ENCODE data around the gene RTP3.

RTP3 gene

DNA sequence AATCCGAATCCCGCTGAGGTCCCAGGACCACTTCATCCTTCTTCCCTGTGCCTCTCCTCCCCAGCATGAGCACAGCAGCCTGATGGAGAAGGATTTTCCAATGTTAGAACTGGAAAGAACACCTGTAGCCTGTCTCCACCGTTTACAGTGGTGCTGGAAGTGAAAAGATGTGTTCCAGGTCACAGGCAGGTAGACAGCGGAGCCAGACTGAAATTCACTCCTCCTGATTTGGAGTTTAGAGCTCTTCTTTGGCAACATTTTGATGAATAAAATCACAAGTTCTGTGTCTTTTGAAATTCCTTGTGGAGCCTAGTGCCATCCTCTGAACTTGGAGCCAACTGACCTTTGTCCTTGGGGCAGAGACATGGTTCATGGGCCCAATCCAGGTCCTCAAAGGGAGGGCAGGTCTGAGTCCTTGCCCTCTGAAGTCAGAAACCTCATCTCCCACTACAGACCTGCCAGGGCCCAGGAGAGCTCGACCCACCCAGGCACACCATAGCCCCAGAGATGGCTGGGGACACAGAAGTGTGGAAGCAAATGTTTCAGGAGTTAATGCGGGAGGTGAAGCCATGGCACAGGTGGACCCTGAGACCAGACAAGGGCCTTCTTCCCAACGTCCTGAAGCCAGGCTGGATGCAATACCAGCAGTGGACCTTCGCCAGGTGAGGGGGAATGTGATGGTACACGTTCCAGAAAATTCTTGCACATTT is at the start of gene RTP3:
Gene RTP3, plus strand, starts transcription at position 421 of the 710 bp plus-strand sequence. Its CDS starts 87 bp downstream, at position 508.
- DNase-seq = no peak

DNA sequence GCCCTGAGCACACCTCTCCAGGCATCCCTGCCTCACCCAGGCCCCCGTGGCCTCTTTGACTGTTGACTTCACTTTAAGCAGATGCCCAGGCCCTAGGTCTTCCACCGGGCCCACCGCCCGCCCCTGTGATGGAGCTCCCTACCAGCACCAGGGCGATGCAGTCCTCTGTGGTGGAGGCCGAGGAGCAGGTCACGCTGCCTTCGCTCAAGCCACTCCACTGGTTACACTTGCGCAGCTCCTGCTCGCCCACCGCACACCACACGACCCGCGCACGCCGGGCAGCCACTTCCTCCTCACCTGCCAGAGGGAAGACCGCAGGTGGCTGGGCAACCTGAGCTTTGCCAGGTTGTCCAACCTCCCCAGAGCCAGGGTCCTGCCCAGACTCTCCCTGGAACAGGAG is 49.1 kb upstream of the RTP3 start:
- no peak for DNase-seq

DNA sequence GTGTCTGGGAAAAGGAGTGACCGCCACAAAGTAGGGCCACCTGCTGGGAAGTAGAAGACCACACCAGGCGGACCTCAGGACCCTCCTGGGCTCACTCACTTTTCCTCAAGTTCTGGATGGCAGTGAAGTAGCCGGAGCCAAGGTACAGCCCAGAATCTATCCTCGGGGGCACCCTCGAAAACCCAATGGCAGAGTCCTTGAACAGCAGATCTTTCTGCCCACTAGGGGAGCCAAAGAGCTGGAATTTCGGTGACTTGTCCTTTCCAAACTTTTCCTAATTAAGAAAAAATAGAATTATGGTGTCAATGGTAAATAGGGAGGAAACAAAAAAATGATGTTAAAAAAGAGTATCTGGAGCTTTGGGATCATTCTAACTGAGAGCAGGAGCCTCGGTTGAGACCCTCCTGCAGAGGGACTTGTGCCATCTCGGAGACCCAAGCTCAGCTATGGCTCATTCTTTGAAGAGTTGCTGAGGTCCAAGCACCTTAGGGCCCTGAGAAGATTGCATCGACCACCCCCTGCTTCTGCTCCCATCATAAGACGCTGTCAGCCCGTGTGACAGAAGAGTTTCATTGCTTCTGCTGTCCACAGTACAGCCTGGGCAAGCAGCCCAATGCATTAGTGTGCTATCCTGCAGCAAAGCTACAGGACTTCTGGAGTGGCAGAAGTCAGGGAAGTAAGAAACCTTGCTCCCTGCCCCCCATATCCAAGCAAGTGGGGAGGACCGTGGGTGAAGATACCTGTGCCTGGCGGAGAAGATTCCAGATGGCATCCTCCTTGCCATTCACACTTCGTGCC is 47.8 kb upstream of the RTP3 start:
- no peak for DNase-seq

DNA sequence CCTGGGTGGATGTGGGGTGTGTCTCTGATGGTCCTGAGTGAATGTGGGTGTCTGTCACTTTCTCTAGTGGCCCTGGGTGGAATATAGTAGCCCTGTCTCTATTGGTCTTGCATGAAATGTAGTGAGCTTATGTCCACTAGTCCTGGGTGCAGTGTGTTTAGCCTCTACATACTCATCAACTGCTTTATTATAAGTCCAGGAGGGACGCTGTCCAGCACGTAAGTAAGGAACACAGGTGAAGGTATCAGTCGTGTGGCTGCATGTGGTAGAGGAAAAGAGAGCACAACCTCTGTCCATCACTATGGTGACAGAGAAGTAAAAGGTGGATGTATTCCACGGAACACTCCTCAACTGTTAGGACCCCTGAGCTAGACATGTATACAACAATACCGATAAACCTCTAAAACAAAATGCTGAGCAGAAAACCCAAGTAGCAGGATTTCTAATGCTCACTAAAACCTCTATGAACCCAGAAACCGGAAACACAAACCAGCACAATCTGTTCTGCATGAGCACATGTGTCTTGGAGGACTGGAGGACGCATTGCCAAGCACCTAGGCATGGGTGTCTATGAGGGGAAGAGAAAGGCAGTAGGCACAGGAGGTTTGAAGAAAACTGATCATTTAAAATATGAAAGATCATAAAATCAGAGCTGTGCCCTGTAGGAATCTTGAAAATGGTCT is 44.1 kb upstream of the RTP3 start:
- no peak for DNase-seq

DNA sequence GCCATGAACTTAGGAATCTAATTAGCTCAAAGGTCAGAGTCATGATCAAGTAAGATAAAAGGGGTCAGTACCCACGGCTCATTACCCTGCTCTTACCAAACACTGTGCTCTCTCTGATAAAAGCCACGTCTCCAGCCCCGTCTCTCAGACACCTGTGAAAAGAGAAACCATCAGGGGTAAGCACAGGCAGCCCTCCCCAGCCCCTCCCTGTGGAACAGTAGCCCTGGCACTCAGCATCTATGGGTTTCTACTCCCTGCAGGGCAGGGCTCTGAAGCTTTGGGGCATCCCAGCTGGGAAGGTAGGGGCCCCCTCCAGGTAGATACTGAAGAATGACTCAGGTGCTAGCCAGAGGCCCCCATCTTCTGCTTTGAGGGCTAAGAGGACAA is 43.6 kb upstream of the RTP3 start:
- no peak for DNase-seq

DNA sequence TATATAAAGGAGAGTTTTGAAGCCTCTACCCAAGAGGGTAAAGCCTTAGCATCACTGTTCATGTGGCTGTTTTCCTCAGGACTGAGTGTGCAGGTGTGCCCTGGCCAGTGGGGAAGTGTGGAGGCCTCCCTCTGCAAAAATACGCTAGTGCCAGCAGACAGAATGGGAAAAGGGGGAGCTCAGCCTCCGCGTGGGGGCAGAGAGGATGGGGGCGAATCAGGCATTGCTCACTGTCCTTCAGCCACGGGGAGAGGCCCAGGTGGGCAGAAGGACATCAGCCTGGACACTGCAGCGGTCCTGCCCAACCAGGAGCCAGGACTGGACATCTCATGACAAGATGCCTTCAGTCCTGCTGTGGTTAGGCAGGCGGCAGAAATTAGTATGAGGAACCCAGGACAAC is 43.2 kb upstream of the RTP3 start:
- no peak for DNase-seq

DNA sequence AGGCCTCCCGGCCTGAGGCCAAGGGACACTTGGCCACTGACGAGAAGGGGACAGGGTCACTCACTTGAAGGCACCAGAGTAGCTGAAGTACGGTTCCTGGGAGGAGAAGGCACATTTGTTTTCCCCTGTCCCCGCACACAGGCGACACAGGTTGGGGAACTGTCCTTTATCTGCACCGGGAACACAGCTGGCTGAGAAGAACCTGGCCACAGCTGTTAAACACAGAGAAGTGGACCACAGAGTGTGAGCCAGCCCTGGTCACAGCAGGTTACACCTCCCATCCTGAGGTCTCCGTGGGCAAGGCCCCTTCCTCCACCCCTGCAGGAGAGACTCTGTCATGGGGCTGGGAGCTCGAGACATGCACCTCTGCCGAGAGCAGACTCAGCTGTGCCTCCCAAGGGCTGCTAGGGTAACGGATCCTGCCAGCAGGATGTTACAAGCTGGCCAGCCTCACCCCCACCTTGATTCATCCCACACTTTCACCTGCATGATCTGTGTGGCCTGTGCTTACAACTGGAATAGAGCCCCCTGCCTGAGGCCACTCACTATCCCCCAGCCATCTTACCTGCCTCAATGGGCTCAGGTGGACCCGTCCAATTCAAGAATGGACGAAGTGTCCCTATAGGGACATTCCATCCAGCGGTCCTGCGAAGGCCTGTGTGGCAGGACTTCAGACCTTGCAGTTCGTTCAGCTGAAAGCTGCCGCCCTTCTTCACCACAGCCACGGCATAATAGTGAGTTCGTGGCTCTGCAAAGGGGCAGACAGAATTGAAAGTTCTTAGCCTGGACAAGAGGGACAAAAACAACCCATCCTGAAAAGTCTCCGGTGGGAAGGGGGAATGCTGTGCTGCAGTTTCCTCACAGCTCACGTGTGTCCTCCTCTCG is 42.3 kb upstream of the RTP3 start:
- no peak for DNase-seq

DNA sequence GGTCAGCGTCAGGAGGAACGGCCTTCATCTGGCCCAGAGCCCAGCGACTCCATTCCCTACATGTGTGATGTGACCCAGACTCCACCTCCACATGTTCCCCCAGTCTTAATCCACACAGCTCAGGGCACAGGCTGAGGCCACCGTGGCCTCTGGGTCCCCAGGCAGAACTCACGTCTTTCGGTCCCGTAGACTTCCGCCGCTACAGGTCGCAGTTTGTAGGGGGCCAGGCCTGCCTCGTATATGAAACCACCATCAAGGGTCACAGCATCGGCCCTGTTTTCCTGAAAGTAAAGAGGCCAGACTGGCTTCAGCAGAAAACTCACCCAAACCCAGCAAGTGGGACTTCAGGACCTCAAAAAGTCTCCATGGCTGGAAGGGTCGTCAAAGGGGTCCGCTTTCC is 41.7 kb upstream of the RTP3 start:
- DNase-seq = no peak

DNA sequence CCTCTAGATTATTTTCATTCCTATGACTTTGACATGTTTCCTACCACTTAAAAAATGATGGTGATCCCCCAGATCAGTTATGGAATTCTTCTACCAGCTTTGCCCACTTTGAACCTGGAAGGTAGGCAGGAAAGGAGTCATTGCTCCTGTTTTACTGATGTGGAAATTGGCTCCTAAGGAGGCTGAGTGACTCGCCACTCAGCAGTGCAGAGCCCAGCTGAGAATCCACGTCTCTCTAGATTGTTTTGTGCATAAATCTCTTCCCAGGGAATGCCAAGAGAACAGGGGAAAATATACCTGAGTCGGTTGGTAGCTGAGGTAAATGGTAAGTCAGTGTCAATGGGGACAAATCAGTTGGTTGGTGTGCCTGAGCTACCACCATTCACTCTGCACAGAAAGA is 37.7 kb upstream of the RTP3 start:
- DNase-seq = no peak

DNA sequence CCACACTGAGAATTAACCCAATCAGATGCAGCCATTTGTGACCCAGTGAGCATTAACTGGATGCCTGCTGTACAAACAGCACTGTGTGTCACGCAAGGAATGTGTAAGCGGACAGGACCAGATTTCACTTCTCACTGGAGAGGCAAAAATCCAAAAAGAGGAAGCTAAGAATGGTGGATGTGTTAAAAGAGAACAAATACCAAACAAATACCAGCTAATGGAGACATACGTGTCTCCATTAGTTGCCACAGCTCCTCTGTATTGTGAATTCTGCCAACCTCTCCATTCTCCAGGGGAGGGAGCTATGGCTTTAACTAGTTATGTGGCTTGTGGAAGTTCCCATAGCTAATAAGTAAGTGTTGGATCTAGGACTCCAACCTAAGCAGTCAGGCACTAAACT is 35.7 kb upstream of the RTP3 start:
- DNase-seq = no peak

DNA sequence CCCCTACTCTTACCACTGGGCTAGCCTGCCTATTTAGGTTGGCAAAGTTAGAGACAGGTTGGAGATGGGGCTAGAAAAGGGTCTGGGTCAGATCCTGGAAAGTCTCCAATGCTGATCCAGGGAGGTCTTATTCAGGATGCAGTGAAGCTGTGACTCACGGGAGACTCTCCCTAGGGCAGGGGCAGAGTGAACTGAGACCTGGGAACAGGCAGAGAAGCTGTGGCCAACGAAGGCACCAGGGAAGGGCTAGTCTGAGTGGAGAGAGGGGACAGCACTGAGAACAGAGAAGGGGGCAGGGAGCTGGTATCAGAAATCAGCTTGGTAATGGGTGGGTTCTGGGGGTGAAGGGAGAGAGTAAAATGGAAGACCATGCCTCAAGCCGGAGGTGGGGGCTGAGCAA is 35.3 kb upstream of the RTP3 start:
- no peak for DNase-seq

DNA sequence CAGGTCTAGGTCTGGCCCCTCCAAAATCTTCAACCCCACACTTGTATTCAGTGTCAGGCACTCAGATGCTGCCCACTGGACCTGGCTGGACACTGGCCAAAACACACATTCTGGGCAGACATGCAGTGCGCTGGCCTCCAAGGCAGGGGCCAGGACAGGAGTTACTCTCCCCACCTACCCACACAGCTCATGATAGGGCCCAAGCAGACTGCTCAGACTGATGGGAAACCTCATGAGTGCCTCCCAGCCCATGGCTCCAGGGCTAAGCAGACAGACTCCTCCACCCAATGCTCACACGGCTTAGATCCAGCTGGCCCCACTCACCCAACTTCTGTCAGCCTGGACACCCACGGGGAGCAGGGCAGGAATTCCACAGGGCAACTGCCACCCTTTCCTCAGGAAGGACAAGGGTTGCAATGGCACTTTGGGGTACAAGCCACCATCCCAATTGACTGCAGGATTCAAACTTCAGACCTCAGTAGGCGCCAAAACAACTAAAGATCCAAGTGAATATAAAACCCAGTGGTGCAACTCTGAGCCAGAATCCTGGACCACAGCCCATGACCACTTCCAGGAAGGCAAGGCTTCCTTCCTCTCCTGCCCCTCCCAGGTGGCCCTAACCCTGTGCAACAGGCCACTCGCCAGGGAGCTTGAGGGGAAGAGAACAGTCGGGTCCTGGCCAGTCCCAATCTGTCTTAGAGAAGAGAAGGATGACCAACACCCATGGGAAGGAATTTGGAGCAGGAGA is 34.5 kb upstream of the RTP3 start:
- DNase-seq = no peak

DNA sequence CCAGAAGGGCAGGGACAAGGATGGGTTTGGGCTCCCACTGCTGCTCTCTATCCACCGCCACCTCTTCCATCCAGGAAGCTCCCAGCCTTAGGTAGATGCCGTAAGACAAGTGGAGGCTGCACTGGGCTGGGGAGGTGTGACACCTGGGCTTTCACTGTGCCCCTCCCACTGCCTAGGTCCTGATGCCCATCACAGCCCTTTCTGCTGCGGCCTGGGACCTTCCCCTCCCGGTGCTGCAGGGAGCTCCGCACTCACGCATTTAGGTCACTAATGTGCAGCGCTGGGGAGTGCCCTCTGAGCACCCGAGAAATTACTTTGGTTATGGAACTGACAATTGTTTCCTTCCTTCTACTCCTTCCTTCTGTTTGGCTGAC is 33.9 kb upstream of the RTP3 start:
- no peak for DNase-seq

DNA sequence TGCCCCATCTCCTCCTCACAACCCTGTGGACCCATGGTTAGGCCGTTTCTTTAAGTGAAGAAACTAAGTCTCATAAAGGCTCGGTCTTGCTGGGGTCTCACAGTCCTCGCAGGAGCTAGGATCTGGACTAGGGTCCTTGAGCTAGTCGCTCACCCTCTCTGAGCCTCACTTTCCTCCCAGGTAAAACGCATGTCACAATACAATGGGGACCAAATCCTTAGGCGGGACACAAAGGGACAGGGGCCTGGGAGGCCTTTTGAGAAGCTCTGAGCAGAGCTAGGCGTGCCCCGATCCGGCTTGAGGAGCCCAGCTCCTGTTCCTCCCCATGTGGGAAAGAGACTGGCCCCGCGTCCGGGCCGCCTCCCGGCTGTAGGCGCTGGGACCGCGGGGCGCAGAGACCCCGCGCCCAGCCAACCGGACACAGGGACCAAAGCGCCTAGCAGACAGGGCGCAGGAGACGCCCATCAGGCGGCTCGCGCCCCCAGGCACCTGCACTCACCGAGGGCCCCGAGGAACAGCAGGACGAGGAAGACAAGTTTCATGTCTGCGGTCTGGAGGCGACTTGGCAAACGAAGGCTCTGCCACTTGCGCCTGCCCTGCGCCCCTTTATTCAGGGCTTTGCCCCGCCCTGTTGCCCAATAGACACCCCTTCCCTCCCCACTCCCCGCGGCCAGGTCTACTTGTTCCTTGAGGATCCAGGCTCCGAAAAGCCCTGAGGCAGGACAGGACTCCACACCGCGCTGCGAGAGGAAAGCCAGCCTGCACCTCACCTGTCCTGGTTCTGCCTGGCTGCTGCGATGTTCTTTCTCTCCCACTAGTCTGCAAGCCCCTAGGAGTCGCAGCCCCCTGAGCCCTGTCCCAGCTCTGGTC is 33.2 kb upstream of the RTP3 start, which contains the start of gene LTF:
Gene LTF, minus strand, starts transcription at position 580 of the 870 bp plus-strand sequence. Its CDS starts 38 bp downstream, at position 542.
- no peak for DNase-seq

DNA sequence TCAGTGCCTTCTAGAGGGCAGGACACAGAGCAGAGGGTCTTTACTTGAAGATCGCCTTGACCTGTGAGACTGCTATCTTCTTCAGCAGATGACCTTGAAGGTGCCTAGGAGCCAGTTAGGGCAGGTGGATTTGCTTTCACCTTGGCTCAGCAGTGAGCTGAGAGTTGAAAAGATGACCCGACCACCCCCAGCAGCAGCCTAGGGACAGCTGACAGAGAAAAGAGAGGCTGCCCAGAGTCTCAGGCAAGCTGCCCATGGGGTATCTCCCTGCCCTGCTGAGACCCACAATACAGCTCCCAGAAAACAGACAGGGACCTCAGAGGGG is 32.6 kb upstream of the RTP3 start:
- DNase-seq = no peak

DNA sequence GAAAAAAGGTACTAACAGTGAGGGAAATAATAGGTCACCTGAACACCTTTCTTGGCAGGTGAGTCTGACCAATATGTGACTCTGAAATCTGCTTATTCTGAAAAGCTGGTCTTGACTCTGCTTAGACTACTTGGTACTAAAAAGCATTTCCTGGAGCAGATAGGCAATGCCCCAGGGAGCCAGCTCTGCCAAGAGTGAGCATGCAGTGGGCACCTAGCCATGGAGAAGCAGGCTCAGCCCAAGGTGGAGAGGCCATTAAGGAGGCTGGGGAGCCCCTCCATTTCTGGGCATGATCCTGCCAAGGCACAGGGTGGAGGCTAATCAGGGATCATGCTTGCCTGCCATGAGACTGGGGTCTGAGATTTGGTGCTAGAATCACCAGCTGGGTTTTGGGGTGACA is 31.5 kb upstream of the RTP3 start:
- no peak for DNase-seq

DNA sequence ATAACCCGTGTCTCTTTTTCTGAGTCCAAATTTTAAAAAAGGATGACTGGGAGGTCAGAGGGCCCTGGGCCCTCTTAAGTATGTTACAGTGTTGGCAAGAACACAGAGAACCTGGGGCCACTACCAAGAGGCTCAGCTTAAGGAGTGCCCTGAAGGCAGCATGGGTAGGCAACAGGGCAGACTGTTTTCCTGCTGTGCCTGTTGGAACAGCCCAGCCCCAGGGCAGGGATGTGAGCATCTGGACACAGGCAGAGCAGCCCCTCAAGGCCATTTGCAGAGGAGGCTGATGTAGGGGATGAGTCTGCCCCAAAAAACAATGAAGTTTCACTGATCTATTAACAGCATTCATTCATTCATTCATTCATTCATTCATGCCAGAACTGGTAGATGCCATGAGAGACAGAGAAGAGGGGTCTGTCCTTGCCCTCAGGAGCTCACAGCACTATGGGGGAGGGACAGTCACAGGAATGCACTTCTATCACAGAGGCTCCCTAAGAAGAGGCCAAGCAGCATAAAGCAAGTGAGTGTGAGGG is 30.8 kb upstream of the RTP3 start:
- DNase-seq = no peak

DNA sequence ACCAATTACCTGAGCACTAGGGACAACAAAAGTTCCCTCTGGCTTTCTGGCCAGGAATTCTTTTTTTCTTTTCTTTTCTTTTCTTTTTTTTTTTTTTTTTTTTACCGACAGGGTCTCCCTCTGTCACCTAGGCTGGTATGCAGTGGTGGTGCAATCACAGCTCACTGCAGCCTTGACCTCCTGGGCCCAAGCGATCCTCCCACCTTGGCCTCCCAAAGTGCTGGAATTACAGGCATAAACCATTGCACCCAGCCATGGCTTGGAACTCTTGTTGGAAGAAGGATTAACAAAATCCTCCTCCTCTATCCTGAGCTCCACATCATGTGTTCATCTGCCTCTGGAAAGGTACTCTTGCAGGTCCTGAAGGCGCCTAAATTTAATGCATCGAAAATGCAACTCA is 30.2 kb upstream of the RTP3 start:
- no peak for DNase-seq

DNA sequence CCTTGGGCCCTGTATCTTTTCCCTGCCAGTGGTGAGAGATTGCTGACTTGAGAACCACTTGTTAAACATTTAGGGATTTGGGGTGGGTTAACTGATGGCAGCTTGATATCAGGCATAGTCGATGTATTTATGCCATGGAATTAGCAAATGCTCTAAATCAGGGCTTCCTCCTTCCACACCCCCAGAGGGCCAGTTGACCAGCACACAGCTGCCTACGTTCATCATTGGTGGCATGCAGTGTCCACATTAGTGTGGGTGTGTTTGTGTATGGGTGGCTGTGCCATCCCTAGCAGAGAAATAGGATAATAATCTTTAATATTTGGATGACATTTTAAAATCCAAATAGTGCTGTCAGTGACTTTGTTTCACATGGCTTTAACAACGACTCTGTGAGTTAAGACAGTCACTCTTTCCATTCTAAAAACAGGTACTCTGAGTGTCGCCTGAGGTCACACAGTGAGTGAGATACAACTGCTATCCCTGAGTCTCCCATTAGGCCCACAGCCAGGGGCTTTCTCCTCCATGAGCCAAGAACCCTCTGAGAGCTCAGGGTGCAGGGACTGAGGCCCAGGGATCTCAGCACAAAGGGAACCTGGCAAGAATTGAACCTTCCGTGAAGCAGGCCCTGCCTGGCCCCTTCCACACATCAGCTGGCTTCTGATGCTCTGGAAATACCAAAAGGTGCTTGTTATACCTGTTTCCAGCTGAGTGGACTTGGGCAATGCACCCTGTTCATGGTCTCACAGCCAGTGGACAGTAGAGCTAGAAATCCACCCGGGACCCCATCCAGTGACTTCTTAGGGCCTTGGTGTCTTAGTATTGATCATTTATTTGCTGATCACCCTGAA is 28.8 kb upstream of the RTP3 start:
- DNase-seq = no peak

Data from CD4-positive, alpha-beta T cell treated with Interleukin-12 subunit alpha and Interleukin-12 subunit beta, for 1 hour (primary cell).